Measurements from ENCODE around the gene ZEB1.

DNA sequence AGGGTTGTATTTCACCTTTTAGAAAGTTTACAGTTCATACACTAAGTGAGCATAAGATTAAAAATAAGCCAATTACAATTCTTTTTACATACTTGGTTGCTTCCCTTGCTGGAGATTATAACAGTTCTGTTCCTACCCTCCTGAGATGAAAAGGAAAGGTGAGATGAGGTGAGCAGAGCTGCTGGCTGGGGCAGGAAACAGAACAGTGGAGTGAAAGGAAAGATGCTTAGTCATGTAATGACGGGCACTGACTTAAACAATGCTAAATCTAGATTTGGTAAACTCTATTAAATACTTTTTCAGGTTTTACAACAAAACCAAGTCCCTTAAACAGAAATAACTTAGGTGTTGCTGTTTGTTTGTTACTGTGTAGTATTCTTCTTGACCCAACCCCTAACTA is 19.9 kb upstream of the ZEB1 start:
- TF ChIP-seq TAF1 (IDR thresholded peaks at IDR 0.05; ENCODE audit: low read depth) (no peak), EGR1 (IDR thresholded peaks at IDR 0.05) (no peak), CREB1 (IDR thresholded peaks at IDR 0.05; ENCODE audit: low read depth) (no peak), EP300 (IDR thresholded peaks at IDR 0.05; ENCODE audit: borderline replicate concordance) (no peak), CEBPB (IDR thresholded peaks at IDR 0.05) (no peak), TCF12 (IDR thresholded peaks at IDR 0.05; ENCODE audit: low read depth) (no peak), YY1 (IDR thresholded peaks at IDR 0.05; ENCODE audit: low read depth) (no peak), NFIC (IDR thresholded peaks at IDR 0.05) (no peak), RAD21 (IDR thresholded peaks at IDR 0.05; ENCODE audit: low read depth) (no peak)
- TF ChIP-seq, protein P1, sequence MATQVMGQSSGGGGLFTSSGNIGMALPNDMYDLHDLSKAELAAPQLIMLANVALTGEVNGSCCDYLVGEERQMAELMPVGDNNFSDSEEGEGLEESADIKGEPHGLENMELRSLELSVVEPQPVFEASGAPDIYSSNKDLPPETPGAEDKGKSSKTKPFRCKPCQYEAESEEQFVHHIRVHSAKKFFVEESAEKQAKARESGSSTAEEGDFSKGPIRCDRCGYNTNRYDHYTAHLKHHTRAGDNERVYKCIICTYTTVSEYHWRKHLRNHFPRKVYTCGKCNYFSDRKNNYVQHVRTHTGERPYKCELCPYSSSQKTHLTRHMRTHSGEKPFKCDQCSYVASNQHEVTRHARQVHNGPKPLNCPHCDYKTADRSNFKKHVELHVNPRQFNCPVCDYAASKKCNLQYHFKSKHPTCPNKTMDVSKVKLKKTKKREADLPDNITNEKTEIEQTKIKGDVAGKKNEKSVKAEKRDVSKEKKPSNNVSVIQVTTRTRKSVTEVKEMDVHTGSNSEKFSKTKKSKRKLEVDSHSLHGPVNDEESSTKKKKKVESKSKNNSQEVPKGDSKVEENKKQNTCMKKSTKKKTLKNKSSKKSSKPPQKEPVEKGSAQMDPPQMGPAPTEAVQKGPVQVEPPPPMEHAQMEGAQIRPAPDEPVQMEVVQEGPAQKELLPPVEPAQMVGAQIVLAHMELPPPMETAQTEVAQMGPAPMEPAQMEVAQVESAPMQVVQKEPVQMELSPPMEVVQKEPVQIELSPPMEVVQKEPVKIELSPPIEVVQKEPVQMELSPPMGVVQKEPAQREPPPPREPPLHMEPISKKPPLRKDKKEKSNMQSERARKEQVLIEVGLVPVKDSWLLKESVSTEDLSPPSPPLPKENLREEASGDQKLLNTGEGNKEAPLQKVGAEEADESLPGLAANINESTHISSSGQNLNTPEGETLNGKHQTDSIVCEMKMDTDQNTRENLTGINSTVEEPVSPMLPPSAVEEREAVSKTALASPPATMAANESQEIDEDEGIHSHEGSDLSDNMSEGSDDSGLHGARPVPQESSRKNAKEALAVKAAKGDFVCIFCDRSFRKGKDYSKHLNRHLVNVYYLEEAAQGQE (IDR thresholded peaks at IDR 0.05; ENCODE audit: low read depth), result no peak
- TF ChIP-seq, protein P2, sequence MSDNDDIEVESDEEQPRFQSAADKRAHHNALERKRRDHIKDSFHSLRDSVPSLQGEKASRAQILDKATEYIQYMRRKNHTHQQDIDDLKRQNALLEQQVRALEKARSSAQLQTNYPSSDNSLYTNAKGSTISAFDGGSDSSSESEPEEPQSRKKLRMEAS (IDR thresholded peaks at IDR 0.05), result no peak
